DND-41 (cell line): ENCODE measurements around the gene CYP46A1.

Experiments used
- CTCF ChIP-seq: IDR thresholded peaks from 2 replicates; pipeline ENCODE4 v1.5.1; 2012; ENCODE audit warnings: borderline replicate concordance, low read length, moderate library complexity, mild to moderate bottlenecking; ENCODE audit not compliant: poor library complexity, severe bottlenecking; ENCODE audit errors: extremely low read depth
- EZH2 ChIP-seq: IDR thresholded peaks from 3 replicates; pipeline ENCODE4 v1.6.1; 2012; ENCODE audit warnings: borderline replicate concordance, low read depth, mild to moderate bottlenecking, moderate library complexity, low read length, inconsistent platforms; ENCODE audit not compliant: severe bottlenecking

- no peak for TF ChIP-seq EZH2
- TF ChIP-seq CTCF, result no peak
These were observed 26.4 kb upstream of the CYP46A1 start for GRCh38 chr14:99657645-99658155.
